RWPE2 (cell line): Measurements from ENCODE around the gene LDLRAD4.

ENCODE experiments used
- ATAC-seq: fragments of 200-7000 bp; cut with Tn5 transposase; 3 replicates; pipeline ENCODE4 v1.9.1; 2021; ENCODE audit warnings: low read depth
- DNase-seq: peaks from one replicate; pipeline ENCODE4 v3.0.0-alpha.2; 2020; ENCODE audit warnings: low spot score
- H3K27ac ChIP-seq: fragments of 450-650 bp; 2 replicates; pipeline ENCODE4 v1.5.1; 2017; ENCODE audit warnings: mild to moderate bottlenecking; ENCODE audit not compliant: poor library complexity, severe bottlenecking
- H3K27me3 ChIP-seq: fragments of 250-450 bp; sonication (Bioruptor Pico); 2 replicates; pipeline ENCODE4 v1.5.1; 2021; ENCODE audit warnings: mild to moderate bottlenecking, moderate library complexity; ENCODE audit not compliant: insufficient read depth, poor library complexity, severe bottlenecking
- H3K36me3 ChIP-seq: fragments of 250-450 bp; sonication (Bioruptor Pico); 2 replicates; pipeline ENCODE4 v1.5.1; 2020; ENCODE audit warnings: low read depth, mild to moderate bottlenecking, moderate library complexity
- H3K4me1 ChIP-seq: fragments of 250-450 bp; sonication (Bioruptor Pico); 2 replicates; pipeline ENCODE4 v1.5.1; 2021; ENCODE audit warnings: mild to moderate bottlenecking, moderate library complexity; ENCODE audit not compliant: insufficient read depth, poor library complexity, severe bottlenecking
- H3K4me3 ChIP-seq: fragments of 250-450 bp; sonication (Bioruptor Pico); 2 replicates; pipeline ENCODE4 v1.5.1; 2021; ENCODE audit warnings: mild to moderate bottlenecking, moderate library complexity; ENCODE audit not compliant: severe bottlenecking
- H3K9me3 ChIP-seq: fragments of 250-450 bp; sonication (Bioruptor Pico); 2 replicates; pipeline ENCODE4 v1.5.1; 2021; ENCODE audit warnings: mild to moderate bottlenecking, moderate library complexity; ENCODE audit not compliant: severe bottlenecking
- CTCF ChIP-seq: fragments of 450-650 bp; IDR thresholded peaks from one replicate; pipeline ENCODE4 v1.5.1; 2017; ENCODE audit warnings: mild to moderate bottlenecking, moderate library complexity; ENCODE audit not compliant: poor library complexity, severe bottlenecking

LDLRAD4 gene

GRCh38 chr18:13546638-13547037 is 328.1 kb downstream of the LDLRAD4 start:
- TF ChIP-seq CTCF, result no peak
- DNase-seq (no peak), ATAC-seq (no peak)
- H3K4me1 ChIP-seq, result no peaks in the 10 kb centered on the region
- H3K9me3 ChIP-seq, result no peaks in the 10 kb centered on the region
- H3K4me3 ChIP-seq, result no peak overlapping the region
- H3K27me3 ChIP-seq, result no peaks in the 10 kb centered on the region
- no peaks in the 10 kb centered on the region for H3K36me3 ChIP-seq
- no peak overlapping the region for H3K27ac ChIP-seq

GRCh38 chr18:13547347-13547746 is 328.8 kb downstream of the LDLRAD4 start:
- no peak for TF ChIP-seq CTCF
- no peaks in the 10 kb centered on the region for H3K36me3 ChIP-seq
- no peak overlapping the region for H3K4me3 ChIP-seq
- ATAC-seq (no peak), DNase-seq (no peak)
- no peaks in the 10 kb centered on the region for H3K9me3 ChIP-seq
- H3K27ac ChIP-seq, result no peak overlapping the region
- H3K4me1 ChIP-seq, result no peaks in the 10 kb centered on the region
- H3K27me3 ChIP-seq, result peaks cover 3% of the 10 kb centered on the region

- Histone ChIP-seq H3K4me1 (no peaks in the 10 kb centered on the region), H3K27ac (no peak overlapping the region), H3K36me3 (no peaks in the 10 kb centered on the region), H3K9me3 (no peaks in the 10 kb centered on the region), H3K4me3 (no peak overlapping the region), H3K27me3 (peaks cover 11% of the 10 kb centered on the region)
- TF ChIP-seq CTCF, result no peak
- ATAC-seq (no peak), DNase-seq (no peak)
Observed at GRCh38 chr18:13548106-13548819, 329.7 kb downstream of the LDLRAD4 start.

- no peaks in the 10 kb centered on the region for H3K36me3 ChIP-seq
- TF ChIP-seq CTCF, result no peak
- H3K4me1 ChIP-seq, result no peaks in the 10 kb centered on the region
- DNase-seq (no peak), ATAC-seq (no peak)
- peaks cover 20% of the 10 kb centered on the region for H3K27me3 ChIP-seq
- H3K9me3 ChIP-seq, result no peaks in the 10 kb centered on the region
- H3K4me3 ChIP-seq, result no peak overlapping the region
- no peak overlapping the region for H3K27ac ChIP-seq
Observed at GRCh38 chr18:13548966-13549879, 330.7 kb downstream of the LDLRAD4 start.
